Natural killer cell (primary cell): Measurements from ENCODE around the gene CHRNA3. TPM values are rescaled to one million over a fixed set of nuclear protein-coding genes. Genes with fewer than 3 reads are reported as not detected.

Experiments
- ATAC-seq, 3 donors: fragments of 150-1000 bp in 2 of 3; fragments of 200-7000 bp in 1 of 3; cut with Tn5 transposase; 1 replicate in 1 of 3; 2 replicates in 2 of 3; pipeline ENCODE4 v1.10.0; 2021; ENCODE audit warnings: mild to moderate bottlenecking in 2 of 3, moderate library complexity in 2 of 3
- DNase-seq, 2 donors: peaks; one replicate each; pipeline versions ENCODE4 v3.0.0 to v3.0.0-alpha.2; 2013 to 2021; ENCODE audit warnings: mixed read lengths in 1 of 2
- H3K27ac ChIP-seq: one replicate; pipeline ENCODE4 v1.5.1; 2013; ENCODE audit warnings: mild to moderate bottlenecking, low read length
- H3K27me3 ChIP-seq: one replicate; pipeline ENCODE4 v1.6.1; 2013; ENCODE audit warnings: low read length; ENCODE audit not compliant: control insufficient read depth, insufficient read depth
- H3K36me3 ChIP-seq: one replicate; pipeline ENCODE4 v1.6.1; 2013; ENCODE audit warnings: low read length; ENCODE audit not compliant: control insufficient read depth, insufficient read depth
- H3K4me1 ChIP-seq: one replicate; pipeline ENCODE4 v1.6.1; 2013; ENCODE audit warnings: low read length; ENCODE audit not compliant: control insufficient read depth, insufficient read depth
- H3K4me3 ChIP-seq: one replicate; pipeline ENCODE4 v1.5.1; 2013; ENCODE audit warnings: low read length
- H3K9me3 ChIP-seq: one replicate; pipeline ENCODE4 v1.6.1; 2013; ENCODE audit warnings: low read length; ENCODE audit not compliant: control insufficient read depth, insufficient read depth
- H3K27ac Mint-ChIP-seq, 2 donors: one replicate each; pipeline ENCODE4 v1.8.0; 2022; ENCODE audit warnings: mild to moderate bottlenecking in 2 of 2, mixed read lengths in 2 of 2, moderate library complexity in 1 of 2
- H3K27me3 Mint-ChIP-seq, 2 donors: one replicate each; pipeline ENCODE4 v1.8.0; 2022; ENCODE audit warnings: low read depth in 2 of 2, mixed read lengths in 2 of 2
- H3K36me3 Mint-ChIP-seq: one replicate; pipeline ENCODE4 v1.8.0; 2022; ENCODE audit warnings: mixed read lengths
- H3K4me1 Mint-ChIP-seq, 2 donors: one replicate each; pipeline ENCODE4 v1.8.0; 2022; ENCODE audit warnings: mixed read lengths in 2 of 2
- H3K4me3 Mint-ChIP-seq: one replicate; pipeline ENCODE4 v1.8.0; 2022; ENCODE audit warnings: mild to moderate bottlenecking, moderate library complexity, mixed read lengths
- H3K9me3 Mint-ChIP-seq, 2 donors: one replicate each; pipeline ENCODE4 v1.8.0; 2022; ENCODE audit warnings: mixed read lengths in 2 of 2
- CTCF ChIP-seq: fragments of 200-600 bp; IDR thresholded peaks from one replicate; pipeline ENCODE4 v1.8.0; 2022; ENCODE audit warnings: antibody characterized with exemption
- WGBS: methylation state at CpG from one replicate; pipeline ENCODE4 v1.1.7; 2013; ENCODE audit warnings: missing lambda C conversion rate; ENCODE audit not compliant: insufficient coverage; 5-methylcytosine and 5-hydroxymethylcytosine counted together
- intact Hi-C: fragments of 100-400 bp; cut with micrococcal nuclease; formaldehyde crosslinking; loops from one replicate; pipeline ENCODE4 v1.14.2; 2022
- total RNA-seq, 4 donors: library from RNA; stranded (reverse); fragments of 120-200 nt in 1 of 4; gene quantifications; one replicate each; pipeline versions ENCODE4 v1.2.3 to v1.2.4, GENCODE V29; 2013 to 2022

Gene CHRNA3
- total RNA-seq, 3 donors from 2014 or later (not counting 1 experiment from before 2014, with no cell fraction given): not detected

- H3K27ac ChIP-seq: no peak overlapping the region
- Mint-ChIP-seq H3K36me3 (no peaks in the 10 kb centered on the region), H3K4me1 (no peaks in the 10 kb centered on the region), H3K27me3 (peaks cover 24 to 34% of the 10 kb centered on the region in 2 donors), H3K27ac (no peak overlapping the region), H3K9me3 (no peaks in the 10 kb centered on the region), H3K4me3 (no peak overlapping the region)
- no peaks in the 10 kb centered on the region for H3K4me1 ChIP-seq
- H3K27me3 ChIP-seq: peaks cover 3% of the 10 kb centered on the region
- no peaks in the 10 kb centered on the region for H3K9me3 ChIP-seq
- TF ChIP-seq CTCF: no peak
- no peak overlapping the region for H3K4me3 ChIP-seq
- 53% methylated on average over 12 of the region's 12 CpGs for WGBS
- ATAC-seq (peak in 1 of 3 donors; percentile 8), DNase-seq (no peak)
- H3K36me3 ChIP-seq: no peaks in the 10 kb centered on the region
- intact Hi-C loops: no loop called here
Observed at GRCh38 chr15:78625606-78626280, 4.9 kb upstream of the CHRNA3 start.

GRCh38 chr15:78624651-78625590, 4.1 kb upstream of the CHRNA3 start:
- H3K36me3 Mint-ChIP-seq: no peaks in the 10 kb centered on the region
- H3K27ac Mint-ChIP-seq: no peak overlapping the region
- Histone ChIP-seq H3K4me3 (no peak overlapping the region), H3K4me1 (no peaks in the 10 kb centered on the region), H3K27me3 (peaks cover 3% of the 10 kb centered on the region), H3K36me3 (no peaks in the 10 kb centered on the region), H3K27ac (no peak overlapping the region), H3K9me3 (no peaks in the 10 kb centered on the region)
- intact Hi-C loops: no loop called here
- H3K4me1 Mint-ChIP-seq: no peaks in the 10 kb centered on the region
- peak in 1 of 3 donors; percentile 16 for ATAC-seq
- H3K27me3 Mint-ChIP-seq: peaks cover 24 to 36% of the 10 kb centered on the region in 2 donors
- WGBS: 76% methylated on average over 16 of the region's 17 CpGs
- H3K9me3 Mint-ChIP-seq: no peaks in the 10 kb centered on the region
- no peak overlapping the region for H3K4me3 Mint-ChIP-seq
- no peak for DNase-seq
- TF ChIP-seq CTCF: no peak

DNA sequence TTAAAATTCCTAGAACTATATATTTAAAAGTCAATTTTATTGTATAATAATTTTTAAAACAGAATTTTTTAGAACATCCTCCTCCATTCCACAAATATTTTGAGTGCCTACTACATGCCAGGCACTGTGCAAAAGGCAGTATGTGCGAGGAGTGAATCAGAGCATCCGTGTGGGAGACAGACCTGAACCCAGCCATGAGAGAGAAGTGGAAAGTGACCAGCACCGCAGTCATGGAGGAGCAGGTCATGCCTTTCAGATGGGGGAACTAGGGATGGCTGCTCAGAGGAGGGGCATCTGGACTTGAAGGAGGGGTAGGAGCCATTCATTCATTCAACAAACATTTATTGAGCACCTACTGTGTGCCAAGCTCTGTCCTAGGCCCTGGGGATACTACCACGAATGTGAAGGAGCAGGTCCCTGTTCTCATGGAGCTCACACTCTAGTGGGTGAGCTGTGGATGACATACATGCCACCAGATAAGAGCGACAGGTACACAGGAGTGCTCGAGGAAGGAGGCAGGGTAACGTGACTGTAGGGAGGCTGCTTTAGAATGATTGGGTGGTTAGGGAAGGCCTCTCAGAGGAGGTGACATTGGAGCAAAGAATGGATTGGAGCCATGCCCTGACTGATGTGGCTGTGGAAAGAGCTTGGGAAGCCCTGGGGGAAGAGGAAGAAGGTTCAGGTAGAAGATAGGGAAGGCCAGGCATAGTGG, 3.1 kb upstream of the CHRNA3 start:
- H3K27ac ChIP-seq: no peak overlapping the region
- 89% methylated on average over 7 of the region's 7 CpGs for WGBS
- no peak overlapping the region for H3K27ac Mint-ChIP-seq
- DNase-seq: no peak
- H3K4me3 Mint-ChIP-seq: no peak overlapping the region
- H3K27me3 ChIP-seq: peaks cover 5% of the 10 kb centered on the region
- H3K36me3 ChIP-seq: no peaks in the 10 kb centered on the region
- intact Hi-C loops: no loop called here
- no peak for TF ChIP-seq CTCF
- no peak for ATAC-seq
- H3K27me3 Mint-ChIP-seq: peaks cover 32 to 41% of the 10 kb centered on the region in 2 donors
- no peaks in the 10 kb centered on the region for H3K9me3 ChIP-seq
- H3K4me3 ChIP-seq: no peak overlapping the region
- H3K36me3 Mint-ChIP-seq: no peaks in the 10 kb centered on the region
- no peaks in the 10 kb centered on the region for H3K4me1 Mint-ChIP-seq
- no peaks in the 10 kb centered on the region for H3K9me3 Mint-ChIP-seq
- no peaks in the 10 kb centered on the region for H3K4me1 ChIP-seq
